Myocyte (in vitro differentiated cells): ENCODE results near the gene STPG4. TPM values are rescaled to one million over a fixed set of nuclear protein-coding genes. Genes with fewer than 3 reads are reported as not detected.

Experiments used
- DNase-seq: peaks from one replicate; pipeline ENCODE4 v3.0.0-alpha.2; 2012; ENCODE audit warnings: low read depth
- total RNA-seq: library from RNA; depleted of rRNA; stranded (reverse); fragments of >200 nt; gene quantifications from 2 replicates; pipeline ENCODE4 v1.2.3, GENCODE V29; 2014

STPG4 gene
- total RNA-seq, 1 donor from 2014 or later: 0.24 TPM

DNA sequence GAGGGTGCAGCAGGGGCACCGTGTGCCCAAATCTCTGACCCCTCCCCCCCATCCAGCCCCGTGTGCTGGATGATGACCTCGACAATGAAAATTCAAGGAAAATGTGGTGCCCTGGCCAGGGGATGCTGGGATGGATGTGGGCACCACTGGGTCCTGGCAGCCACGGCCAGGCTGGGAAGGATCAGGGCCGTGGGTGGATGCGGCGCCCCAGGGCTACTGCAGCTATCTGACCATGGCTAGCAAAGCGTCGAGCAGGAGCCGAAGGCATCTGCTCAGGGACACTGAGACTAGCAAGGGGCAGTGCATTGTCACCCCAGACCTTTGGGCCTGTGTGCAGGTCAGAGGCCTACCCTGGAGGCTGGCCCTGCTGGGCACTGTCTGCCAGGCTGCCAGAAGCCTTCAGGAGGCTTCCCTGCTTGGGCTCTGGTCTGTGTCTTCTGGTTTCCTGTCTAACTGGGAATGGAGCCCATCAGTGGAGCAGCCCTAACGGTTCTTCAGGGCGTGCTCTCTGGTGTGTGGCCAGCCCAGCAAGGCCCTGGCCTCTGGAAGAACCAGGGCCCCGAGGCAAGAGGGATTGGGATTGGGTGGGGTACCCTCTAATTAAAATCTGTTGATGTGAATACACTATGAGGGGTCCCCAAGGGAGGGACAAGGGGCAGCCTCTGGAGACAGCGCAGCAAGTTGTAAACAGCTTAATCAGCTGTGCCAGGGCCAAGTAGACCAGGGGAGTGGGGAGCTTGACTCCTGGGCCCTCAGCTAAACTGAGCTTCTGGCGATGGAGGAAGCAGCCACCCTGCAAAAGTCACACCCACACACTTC is 98.0 kb downstream of the STPG4 start:
- DNase-seq: no peak

DNA sequence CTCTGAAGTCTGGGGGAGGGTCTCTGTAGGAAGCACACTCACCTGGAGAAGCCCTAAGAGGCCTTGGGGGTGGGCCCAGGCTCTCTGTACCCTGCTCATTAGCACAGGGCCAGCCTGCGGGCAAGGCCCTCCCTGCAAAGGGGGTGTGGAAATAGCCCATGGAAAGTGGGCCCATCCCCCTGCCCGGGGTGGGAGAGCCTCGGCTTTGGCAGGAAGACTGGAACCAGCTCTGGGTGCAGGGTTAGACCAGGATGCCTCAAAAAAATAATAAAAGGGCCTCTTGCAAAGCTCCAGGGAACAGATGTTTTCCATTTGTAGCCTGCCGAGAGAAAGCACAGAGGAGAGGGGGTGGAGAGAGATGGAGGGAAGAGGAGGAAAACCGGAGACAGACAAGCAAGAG is 98.7 kb downstream of the STPG4 start:
- peak; percentile 42 for DNase-seq

DNA sequence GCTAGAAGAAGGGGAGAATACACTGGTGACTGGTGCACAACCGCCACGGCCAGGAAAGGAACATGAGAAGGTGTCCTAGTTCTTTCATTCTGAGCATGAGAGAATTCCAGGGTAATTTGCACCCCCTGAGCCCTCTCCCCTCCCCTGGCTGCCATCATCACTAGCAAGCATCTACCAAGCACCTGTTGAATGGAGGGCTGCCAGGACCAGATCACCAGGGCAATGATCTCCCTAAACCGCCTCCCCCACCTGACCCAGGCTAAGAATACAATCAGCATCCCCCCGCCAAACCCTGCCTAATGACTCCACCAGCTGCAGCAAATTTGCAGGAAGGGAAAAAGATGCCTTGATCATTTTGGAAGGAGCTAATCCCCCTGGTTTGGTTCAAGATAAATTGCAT is 100.2 kb downstream of the STPG4 start:
- DNase-seq: no peak

DNA sequence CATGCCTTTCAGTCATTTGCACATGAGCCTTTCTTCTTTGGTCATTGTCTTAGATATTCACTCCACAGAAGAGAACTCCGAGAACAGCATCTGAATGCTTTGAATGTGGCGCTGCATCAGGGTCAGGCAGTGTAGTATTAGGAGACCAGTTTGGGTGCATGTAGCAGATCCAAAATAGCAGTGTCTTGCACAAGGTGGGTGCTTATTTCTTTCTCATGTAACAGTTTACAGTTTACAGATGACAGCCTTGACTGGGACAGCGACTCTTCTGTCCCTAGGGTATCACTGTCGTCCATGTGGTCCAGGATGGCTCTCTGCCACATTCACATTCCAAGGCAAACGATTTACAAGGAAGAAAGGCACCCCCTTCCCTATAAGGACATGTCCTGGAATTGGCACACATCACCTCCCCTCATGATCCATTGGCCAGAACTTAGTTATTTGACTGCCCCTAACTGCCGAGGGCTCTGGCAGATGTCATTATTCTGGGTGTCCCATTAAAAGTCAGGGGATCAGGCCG is 101.0 kb downstream of the STPG4 start:
- DNase-seq: no peak

DNA sequence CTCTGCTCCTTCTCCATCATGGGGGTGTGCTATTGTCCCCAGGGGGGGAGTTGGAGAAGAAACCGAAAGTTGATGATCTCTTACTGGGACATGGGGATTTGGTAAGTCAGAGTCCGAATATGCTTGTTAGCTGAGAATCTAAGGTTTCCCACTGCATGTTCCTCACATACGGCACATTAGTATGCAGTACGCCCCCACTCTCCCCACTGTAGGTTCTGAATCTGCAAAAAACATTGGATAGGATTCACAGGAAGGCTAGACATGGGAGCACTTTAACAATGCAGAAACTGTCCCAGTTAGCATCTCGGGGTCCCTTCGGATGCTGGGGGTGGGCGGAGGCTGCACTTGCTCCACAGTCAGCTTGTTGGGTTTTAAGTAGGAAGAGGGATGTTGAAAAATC is 102.3 kb downstream of the STPG4 start:
- no peak for DNase-seq

DNA sequence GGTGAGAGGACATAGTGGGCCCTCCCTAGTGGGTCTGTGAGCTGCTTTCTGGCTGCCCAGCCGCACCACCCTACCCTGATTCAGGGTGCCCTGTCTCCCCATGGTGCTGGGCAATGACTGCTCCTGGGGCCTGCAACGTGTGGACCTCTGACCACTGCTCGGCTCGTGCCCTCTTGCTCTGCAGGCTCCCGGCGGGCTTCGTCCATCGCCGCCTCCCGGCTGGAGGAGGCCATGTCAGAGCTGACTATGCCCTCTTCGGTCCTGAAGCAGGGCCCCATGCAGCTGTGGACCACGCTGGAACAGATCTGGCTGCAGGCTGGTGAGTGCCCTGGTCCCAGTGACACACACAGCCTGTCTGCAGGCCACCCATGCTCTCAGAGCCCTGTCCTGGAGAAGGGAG is 103.5 kb downstream of the STPG4 start:
- DNase-seq: no peak

DNA sequence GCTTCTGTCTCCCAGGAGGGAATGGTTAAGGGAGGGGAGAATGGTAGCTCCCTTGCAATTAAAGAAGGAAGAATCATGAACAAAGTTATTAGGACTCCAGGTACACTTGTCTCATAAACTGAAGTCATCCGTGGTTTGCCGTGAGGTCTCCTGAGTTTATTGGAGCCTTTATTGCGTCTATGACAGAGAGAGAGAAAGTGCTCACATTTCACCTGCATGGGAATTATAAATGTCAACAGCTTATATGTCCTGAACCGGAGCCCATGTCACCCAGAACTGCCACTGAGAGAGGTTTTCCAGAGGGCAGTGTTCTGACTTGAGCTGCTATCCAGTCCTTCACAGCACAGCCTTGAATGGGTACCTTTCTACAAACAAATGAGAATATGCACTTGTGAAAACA is 104.3 kb downstream of the STPG4 start:
- DNase-seq: no peak

DNA sequence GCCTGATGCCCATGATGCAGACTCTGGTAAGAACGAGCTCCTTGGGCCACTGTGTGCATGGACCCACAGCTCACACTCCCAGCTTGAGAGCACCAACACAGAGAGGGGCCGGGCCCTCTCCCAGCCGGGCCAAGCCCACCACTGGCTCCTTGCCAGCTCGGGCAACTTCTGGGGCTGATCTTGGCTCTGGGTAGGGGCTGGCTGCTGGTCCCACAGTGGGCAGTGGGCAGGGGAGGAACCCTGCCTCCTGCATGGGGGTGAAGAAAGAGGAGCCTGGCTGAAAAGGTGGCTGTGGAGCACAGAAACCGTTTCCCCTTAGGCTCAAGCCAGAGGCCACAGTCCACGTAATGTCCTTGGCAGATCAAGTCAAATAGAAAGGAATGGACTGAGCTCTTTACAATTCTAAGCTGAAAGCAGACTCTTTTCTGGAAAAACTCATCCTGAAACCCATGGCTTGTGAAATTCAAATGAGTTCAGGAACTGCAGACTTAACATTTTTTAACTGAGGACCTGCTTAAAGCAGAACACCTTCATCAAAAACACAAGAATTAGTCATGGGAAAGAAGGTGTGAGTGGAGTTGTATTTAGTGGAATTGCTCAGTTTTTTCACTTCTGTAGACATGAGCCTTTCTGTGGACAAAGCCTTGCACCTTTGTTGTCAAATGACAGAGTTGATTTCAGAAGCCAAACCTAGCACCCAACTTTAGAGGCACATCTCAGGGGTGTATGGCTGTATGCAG is 104.9 kb downstream of the STPG4 start:
- DNase-seq: no peak

DNA sequence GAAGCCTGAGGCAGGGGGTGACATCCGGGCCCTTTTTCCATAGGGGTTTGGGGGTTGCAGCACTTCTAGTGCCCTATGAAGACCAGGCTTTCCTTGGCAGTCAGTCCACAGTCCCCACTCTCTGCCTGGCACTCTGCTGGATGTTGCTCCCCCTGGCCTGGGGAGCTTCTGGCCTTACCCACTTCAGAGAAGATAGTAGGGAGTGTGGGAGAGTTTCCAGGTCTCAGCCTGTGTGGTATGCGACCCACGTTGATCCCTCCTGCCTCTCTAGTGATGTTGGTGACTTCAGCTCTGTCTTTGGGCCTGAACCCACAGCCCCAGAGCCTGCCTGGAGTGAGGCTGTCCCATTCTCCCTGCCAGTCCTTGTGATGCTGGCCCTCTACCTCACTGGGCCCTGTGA is 105.6 kb downstream of the STPG4 start:
- no peak for DNase-seq

DNA sequence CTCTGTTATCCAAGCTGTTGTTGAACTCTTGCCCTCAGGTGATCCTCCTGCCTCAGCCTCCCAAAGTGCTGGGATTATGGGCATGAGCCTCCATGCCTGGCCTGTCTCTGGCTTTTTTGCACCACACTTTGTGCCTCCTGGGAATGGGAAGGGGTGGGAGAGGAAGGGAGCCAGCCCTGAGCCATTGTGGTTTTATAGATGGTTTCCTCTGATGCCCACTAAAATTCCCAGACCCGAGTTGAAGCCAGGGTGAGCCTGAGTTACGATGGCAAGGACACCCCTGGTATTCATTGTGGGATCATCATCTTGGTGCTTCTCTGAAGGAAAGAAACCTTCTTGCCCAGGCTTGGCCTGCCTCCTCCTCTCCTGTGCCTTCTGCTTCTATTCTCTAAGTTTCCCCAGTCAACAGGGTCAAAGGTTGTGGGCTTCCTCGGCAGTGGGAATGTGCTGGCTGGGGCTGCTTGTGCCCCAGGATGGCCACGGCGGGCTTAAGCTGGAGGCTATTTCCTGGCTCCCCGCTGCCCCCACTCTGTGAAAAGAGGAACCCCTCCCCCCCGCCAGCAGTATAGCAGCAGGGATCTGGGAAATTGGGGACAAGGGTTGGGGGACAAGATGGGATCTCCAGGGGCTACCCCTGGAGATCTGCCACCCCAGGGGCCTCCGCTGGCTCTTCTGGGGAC is 106.2 kb downstream of the STPG4 start:
- DNase-seq: no peak

DNA sequence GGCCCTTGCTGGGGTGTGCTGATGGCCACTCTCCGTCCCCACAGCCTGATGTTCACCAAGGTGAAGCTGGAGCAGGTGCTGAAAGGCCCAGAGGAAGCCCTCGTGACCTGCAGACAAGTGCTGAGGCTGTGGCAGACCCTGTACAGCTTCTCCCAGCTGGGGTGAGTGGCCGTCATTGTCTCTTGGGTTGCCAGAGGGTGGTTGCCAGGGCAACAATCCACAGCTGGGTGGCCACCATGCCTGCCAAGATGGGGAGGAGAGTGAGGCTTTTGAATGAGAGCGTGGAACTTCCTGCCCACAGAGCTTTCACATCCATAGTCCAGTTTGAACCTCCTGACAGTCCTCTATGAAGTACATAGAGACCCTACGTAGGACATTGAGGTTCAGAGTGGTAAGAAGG is 108.8 kb downstream of the STPG4 start:
- no peak for DNase-seq

DNA sequence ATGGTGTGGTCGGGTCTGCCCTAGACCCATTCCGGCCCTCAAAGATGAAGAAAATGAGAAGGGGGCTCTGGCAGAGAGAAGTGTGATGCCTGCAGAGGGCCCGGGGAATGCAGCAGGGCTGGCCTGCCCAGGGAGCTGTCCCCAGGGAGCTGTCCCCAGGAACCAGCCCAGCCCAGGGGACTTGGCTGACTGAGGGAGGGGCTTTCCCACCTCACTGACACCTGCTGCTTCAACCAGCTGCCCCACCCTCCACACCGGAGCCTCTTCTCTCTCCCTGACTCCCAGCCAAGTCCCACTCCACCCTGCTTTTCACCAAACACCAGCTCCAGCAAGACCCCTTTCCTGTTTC is 111.2 kb downstream of the STPG4 start:
- DNase-seq: no peak

DNA sequence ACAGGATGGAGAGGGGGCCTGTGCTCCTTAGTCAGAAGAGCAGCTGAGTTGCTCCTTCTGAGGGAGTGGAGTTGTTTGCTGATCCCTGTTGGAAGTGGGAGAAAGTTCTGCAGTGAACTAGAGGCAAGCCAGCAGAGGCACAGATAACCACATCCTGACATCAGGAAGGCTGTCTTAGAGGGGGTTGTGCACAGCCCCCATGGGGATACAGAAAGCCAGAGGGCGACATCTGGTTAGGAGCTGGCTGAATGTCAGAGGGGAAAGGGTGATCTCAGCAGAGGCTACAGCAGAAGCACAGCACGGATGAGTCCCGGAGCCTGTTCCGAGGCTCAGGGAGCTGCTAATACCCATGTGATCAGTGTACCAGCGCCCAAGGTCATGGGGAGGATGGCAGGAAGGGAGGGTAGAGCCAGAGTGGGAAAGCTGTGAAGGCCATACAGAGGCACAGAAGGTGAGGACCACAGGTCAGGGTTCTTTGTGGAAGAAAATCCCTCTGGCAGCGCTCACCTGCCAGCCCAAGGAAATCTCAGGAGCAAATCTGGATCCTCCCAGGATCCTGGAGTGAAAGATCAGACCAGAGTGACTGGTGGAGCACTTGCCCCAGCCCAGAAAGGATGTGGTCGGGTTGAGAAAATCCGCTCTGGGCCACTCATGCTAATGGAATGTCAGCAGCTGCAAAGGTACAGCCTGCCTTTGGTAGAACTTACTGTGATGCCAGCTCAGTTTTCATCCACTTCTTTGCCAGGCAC is 111.8 kb downstream of the STPG4 start:
- peak; percentile 98 for DNase-seq

DNA sequence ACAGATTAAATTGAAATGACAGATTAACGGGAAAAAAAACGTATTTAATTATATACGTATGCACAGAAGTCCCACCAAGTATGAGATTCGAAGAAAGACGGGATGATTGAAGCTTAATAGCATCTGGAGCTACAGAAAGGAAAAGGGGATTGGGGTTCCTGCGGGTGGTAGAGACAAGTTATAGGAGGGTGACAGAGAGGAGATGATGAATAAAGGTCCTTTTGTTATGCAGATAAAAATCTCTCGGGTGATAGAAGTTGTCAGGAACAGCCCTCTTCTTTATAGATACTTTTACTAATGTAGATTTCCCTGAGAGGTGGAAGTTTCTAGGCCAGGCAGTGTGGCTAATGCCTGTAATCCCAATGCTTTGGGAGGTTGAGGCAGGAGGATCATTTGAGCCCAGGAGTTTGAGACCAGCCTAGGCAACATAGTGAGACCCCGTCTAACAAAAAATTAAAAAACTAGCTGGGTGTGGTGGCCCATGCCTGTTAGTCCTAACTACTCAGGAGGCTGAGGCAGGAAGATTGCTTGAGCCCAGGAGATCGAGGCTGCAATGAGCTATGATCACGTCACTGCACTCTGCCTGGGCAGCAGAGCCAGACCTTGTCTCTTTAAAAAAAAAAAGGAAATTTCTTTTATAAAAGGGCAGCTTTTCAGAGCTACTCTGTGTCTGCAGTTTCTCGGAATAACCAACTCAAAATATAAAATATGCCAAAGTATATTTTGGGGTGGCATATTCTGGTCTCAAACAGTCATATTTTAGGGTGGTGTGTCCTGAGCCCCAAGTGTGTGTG is 113.0 kb downstream of the STPG4 start:
- no peak for DNase-seq

DNA sequence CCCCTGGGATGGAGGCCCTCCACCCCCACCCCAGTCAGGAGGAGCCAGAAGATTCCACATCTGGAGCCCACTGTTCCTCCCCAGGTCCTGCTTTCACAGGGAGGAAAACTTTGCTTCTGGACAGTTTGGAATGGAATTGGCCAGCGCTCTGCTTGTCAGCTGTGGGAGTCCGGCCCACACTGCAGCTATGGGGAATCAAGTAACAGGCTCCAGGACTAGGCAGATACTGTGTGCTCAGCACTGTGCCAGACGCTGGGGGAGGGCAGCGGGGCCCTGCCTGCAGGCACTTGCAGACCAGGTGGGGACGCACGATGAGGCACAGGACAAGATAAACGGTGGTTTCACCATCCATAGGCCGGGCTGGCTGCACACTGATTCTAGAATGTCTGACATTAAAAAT is 114.0 kb downstream of the STPG4 start:
- no peak for DNase-seq

DNA sequence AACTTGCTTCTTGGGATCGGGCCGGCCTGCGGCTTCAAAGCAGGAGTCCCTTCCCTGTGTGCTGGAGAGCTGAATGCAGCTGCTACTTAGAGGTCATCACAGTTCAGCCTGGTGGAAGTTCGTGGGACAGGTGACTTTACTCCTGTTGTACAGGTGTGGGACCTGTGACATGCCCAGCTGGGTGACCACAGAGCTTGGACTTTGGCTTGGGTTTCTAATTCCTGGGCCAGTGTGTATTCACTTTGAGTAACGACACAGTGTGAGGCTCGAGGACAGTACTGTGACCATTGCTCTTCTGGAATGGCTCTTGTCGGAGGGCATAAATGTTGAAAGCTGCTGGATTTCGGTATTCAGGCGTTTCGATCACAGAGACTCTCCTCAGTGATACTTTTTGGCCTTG is 114.5 kb downstream of the STPG4 start:
- no peak for DNase-seq

DNA sequence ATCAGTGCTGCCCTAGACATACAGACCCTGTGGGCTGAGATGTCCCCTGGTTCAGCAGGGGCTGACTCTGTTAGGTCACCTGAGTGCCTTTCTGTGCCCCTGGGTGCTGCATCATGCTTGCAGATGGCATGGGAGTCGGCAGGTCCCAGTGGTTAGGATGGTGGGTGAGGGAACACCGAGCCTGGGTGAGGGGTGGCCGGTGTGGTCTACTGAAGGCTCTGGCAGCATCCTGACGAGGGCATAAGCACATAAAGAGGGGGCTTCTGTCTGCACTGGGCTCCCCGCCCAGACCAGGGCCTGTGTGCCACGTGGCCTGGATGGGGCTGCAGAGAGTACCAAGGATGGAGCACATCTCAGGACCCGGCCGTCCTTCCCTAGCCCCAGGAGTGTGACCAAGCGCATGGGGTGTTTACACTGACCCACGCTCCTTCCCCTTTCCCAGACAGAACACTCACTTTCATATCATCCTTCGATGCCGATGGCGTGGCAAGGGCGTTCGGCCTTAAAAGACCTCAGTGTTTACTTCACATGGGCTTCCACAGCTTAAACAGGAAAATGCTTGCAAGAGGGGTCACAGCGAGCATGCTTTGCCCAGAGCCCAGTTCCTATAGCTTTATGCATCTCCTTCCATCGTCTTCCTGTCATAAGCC is 115.1 kb downstream of the STPG4 start:
- DNase-seq: no peak

DNA sequence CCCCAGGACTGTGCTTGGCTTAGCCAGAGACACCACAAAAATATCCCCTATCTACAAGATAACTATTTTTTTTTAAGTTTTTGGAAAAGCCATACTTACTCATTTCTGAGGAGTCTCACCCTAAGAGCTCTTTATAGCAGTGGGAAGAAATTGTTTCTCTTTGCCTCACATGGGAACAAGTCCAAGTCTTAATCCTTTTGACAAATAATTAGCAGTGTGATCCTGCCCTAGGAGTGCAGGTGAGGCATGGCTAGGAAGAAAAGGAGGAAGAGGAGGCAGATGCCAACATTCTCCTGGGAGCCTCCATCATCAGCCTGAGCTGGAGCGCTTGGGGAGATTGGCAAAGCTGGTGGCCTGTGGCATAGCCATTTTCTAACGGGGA is 115.6 kb downstream of the STPG4 start:
- no peak for DNase-seq

DNA sequence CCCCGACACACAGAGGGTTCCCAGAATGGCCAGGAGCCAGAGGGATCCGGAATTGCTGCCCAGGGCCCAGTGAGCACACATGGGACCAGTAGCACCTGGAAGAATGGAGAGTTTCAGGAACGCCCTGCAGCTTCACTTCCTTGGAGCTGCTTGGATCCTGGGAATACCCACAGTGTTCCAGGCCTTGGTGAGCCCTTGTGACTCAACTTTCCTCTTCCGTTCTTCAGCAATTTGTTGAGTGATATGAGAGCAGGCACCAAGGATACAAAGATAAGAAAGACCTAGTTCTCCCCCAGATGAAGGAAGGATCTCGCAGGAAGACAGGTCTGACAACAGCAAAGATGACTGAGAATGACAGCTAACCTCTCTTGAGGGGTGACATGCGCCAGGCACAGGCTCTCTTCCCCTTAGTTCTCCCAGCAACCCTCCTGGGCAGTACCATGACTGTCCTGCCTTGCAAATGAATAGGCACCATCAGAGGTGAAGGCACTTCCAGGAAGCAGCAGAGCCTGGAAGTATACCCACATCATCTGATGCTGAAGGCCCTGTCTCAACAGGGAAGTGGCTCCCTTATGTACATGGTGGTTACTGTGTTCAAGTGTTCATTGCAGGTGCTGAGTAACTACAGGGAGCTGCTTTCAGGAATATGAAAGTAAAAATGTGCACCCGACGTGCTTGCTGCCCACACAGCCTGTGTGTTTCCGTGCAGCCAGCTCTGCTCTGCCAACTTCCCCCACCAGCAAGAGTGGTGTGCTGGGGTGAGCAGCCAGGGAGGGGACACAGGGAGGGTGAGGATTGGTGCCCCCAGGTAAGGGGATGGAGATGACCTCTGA is 116.2 kb downstream of the STPG4 start:
- DNase-seq: no peak
